Astrocyte (in vitro differentiated cells and primary cell): ENCODE data around the gene TNFRSF8. TPM values are rescaled to one million over a fixed set of nuclear protein-coding genes. Genes with fewer than 3 reads are reported as not detected.
A peak's percentile ranks its signal among the peaks of the same experiment; 100 is the strongest.

Source experiments
- DNase-seq: peaks from one replicate; pipeline ENCODE4 v3.0.0-alpha.2; 2010; ENCODE audit warnings: low read depth
- FAIRE-seq: peaks from 2 replicates; lab custom pipeline; 2011; peaks lifted over from hg19 to GRCh38; lab: Jason Lieb, UNC
- H2AFZ ChIP-seq: 2 replicates; pipeline ENCODE4 v1.6.0; 2012; ENCODE audit warnings: low read depth, low read length, inconsistent platforms
- H3K27ac ChIP-seq: 2 replicates; pipeline ENCODE4 v1.5.1; 2011; ENCODE audit warnings: low read depth, low read length, inconsistent platforms
- H3K27me3 ChIP-seq: 2 replicates; pipeline ENCODE4 v1.6.0; 2011; ENCODE audit warnings: low read length, inconsistent platforms; ENCODE audit not compliant: insufficient read depth
- H3K36me3 ChIP-seq: 2 replicates; pipeline ENCODE4 v1.5.1; 2011; ENCODE audit warnings: low read length, inconsistent platforms; ENCODE audit not compliant: insufficient read depth
- H3K4me1 ChIP-seq: 2 replicates; pipeline ENCODE4 v1.5.1; 2011; ENCODE audit warnings: low read length, inconsistent platforms; ENCODE audit not compliant: insufficient read depth
- H3K4me2 ChIP-seq: 2 replicates; pipeline ENCODE4 v1.6.0; 2012; ENCODE audit warnings: low read length, inconsistent platforms
- H3K4me3 ChIP-seq: 2 replicates; pipeline ENCODE4 v1.5.1; 2011; ENCODE audit warnings: low read depth, mild to moderate bottlenecking, low read length, inconsistent platforms; ENCODE audit not compliant: insufficient read depth
- H3K79me2 ChIP-seq: 2 replicates; pipeline ENCODE4 v1.6.0; 2012; ENCODE audit warnings: mild to moderate bottlenecking, low read length, inconsistent platforms; ENCODE audit not compliant: insufficient read depth
- H3K9ac ChIP-seq: 2 replicates; pipeline ENCODE4 v1.6.0; 2012; ENCODE audit warnings: mild to moderate bottlenecking, low read length, inconsistent platforms
- H3K9me3 ChIP-seq: 2 replicates; pipeline ENCODE4 v1.5.1; 2012; ENCODE audit warnings: low read depth, mild to moderate bottlenecking, low read length, inconsistent platforms; ENCODE audit not compliant: insufficient read depth
- H4K20me1 ChIP-seq: 2 replicates; pipeline ENCODE4 v1.6.0; 2012; ENCODE audit warnings: low read length, inconsistent platforms; ENCODE audit not compliant: insufficient read depth
- H3K27ac Mint-ChIP-seq: one replicate; pipeline ENCODE4 v1.8.0; 2021; ENCODE audit warnings: mild to moderate bottlenecking, mixed read lengths; ENCODE audit not compliant: unreplicated experiment
- H3K27me3 Mint-ChIP-seq: one replicate; pipeline ENCODE4 v1.8.0; 2021; ENCODE audit warnings: low read depth, mixed read lengths; ENCODE audit not compliant: unreplicated experiment
- H3K36me3 Mint-ChIP-seq: one replicate; pipeline ENCODE4 v1.8.0; 2021; ENCODE audit warnings: low read depth, mixed read lengths; ENCODE audit not compliant: unreplicated experiment
- H3K4me1 Mint-ChIP-seq: one replicate; pipeline ENCODE4 v1.8.0; 2021; ENCODE audit warnings: low read depth, mixed read lengths; ENCODE audit not compliant: unreplicated experiment
- H3K4me3 Mint-ChIP-seq: one replicate; pipeline ENCODE4 v1.8.0; 2021; ENCODE audit warnings: mild to moderate bottlenecking, moderate library complexity, mixed read lengths; ENCODE audit not compliant: unreplicated experiment
- H3K9me3 Mint-ChIP-seq: one replicate; pipeline ENCODE4 v1.8.0; 2021; ENCODE audit warnings: mild to moderate bottlenecking, mixed read lengths; ENCODE audit not compliant: unreplicated experiment
- CTCF ChIP-seq: IDR thresholded peaks from 2 replicates; pipeline ENCODE4 v1.5.1; 2011; ENCODE audit warnings: low read depth, mild to moderate bottlenecking, inconsistent platforms, low read length, moderate library complexity; ENCODE audit not compliant: insufficient read depth
- EZH2 ChIP-seq: IDR thresholded peaks from 2 replicates; pipeline ENCODE4 v1.6.1; 2012; ENCODE audit warnings: mild to moderate bottlenecking, low read length, inconsistent platforms; ENCODE audit not compliant: insufficient read depth
- total RNA-seq: library from RNA; stranded (reverse); gene quantifications from 2 replicates; pipeline ENCODE4 v1.2.1, GENCODE V29; 2021

The TNFRSF8 gene
- total RNA-seq, 1 donor from 2014 or later: 0.16 TPM

GRCh38 chr1:12143631-12144155 is 80.6 kb downstream of the TNFRSF8 start:
- Histone ChIP-seq H4K20me1 (no peaks in the 10 kb centered on the region), H3K9ac (no peak overlapping the region), H3K79me2 (no peaks in the 10 kb centered on the region), H2AFZ (peak overlapping the region; percentile 51), H3K27me3 (no peaks in the 10 kb centered on the region), H3K9me3 (no peaks in the 10 kb centered on the region), H3K4me3 (no peak overlapping the region), H3K4me1 (peaks cover 10% of the 10 kb centered on the region), H3K4me2 (peak overlapping the region; percentile 34), H3K36me3 (no peaks in the 10 kb centered on the region), H3K27ac (no peak overlapping the region)
- FAIRE-seq: no peak
- Mint-ChIP-seq H3K9me3 (peaks cover 4% of the 10 kb centered on the region), H3K27ac (no peak overlapping the region), H3K4me3 (no peak overlapping the region), H3K27me3 (peaks cover 45% of the 10 kb centered on the region), H3K4me1 (peaks cover 7% of the 10 kb centered on the region), H3K36me3 (no peaks in the 10 kb centered on the region)
- DNase-seq: peak; percentile 95
- TF ChIP-seq CTCF (no peak), EZH2 (no peak)

DNA sequence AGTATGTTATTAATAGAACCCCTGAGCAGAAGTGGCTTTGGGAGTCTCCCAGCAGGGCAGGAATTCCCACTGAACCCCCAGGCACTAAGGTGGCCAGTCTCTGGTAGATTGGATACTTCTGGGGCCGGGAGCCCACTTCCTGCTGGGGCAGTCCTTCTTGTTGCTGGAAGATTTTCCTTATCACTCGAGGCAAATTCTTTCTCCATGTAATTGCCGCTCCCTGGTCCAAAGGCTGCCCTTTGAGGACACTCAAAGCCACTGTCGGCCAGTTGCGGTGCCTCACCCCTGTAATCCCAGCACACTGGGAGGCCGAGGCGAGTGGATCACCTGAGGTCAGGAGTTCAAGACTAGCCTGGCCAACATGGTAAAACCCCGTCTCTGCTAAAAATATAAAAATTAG is 81.1 kb downstream of the TNFRSF8 start:
- Histone ChIP-seq H3K36me3 (no peaks in the 10 kb centered on the region), H3K9ac (no peak overlapping the region), H3K4me1 (peaks cover 10% of the 10 kb centered on the region), H3K9me3 (no peaks in the 10 kb centered on the region), H4K20me1 (no peaks in the 10 kb centered on the region), H3K79me2 (no peaks in the 10 kb centered on the region), H3K4me3 (no peak overlapping the region), H3K27me3 (no peaks in the 10 kb centered on the region), H3K27ac (no peak overlapping the region), H2AFZ (no peak overlapping the region), H3K4me2 (peak overlapping the region; percentile 34)
- H3K4me3 Mint-ChIP-seq: no peak overlapping the region
- no peak overlapping the region for H3K27ac Mint-ChIP-seq
- TF ChIP-seq CTCF: no peak
- TF ChIP-seq EZH2: no peak
- FAIRE-seq (no peak), DNase-seq (no peak)
- H3K27me3 Mint-ChIP-seq: peaks cover 40% of the 10 kb centered on the region
- peaks cover 3% of the 10 kb centered on the region for H3K9me3 Mint-ChIP-seq
- H3K4me1 Mint-ChIP-seq: peaks cover 7% of the 10 kb centered on the region
- no peaks in the 10 kb centered on the region for H3K36me3 Mint-ChIP-seq

- H3K4me3 Mint-ChIP-seq: no peak overlapping the region
- Histone ChIP-seq H3K9ac (no peak overlapping the region), H4K20me1 (no peaks in the 10 kb centered on the region), H3K4me2 (no peak overlapping the region), H3K9me3 (no peaks in the 10 kb centered on the region), H3K27ac (no peak overlapping the region), H3K4me3 (no peak overlapping the region), H3K27me3 (no peaks in the 10 kb centered on the region), H3K79me2 (no peaks in the 10 kb centered on the region), H3K36me3 (no peaks in the 10 kb centered on the region), H2AFZ (no peak overlapping the region), H3K4me1 (peaks cover 10% of the 10 kb centered on the region)
- H3K27me3 Mint-ChIP-seq: peaks cover 37% of the 10 kb centered on the region
- no peak for DNase-seq
- TF ChIP-seq CTCF (no peak), EZH2 (no peak)
- FAIRE-seq: no peak
- H3K27ac Mint-ChIP-seq: no peak overlapping the region
- peaks cover 7% of the 10 kb centered on the region for H3K4me1 Mint-ChIP-seq
- no peaks in the 10 kb centered on the region for H3K36me3 Mint-ChIP-seq
- peaks cover 2% of the 10 kb centered on the region for H3K9me3 Mint-ChIP-seq
Observed at GRCh38 chr1:12144969-12145368, 81.9 kb downstream of the TNFRSF8 start.
